Measurements from ENCODE around the gene OR51G1. TPM values are rescaled to one million over a fixed set of nuclear protein-coding genes. Genes with fewer than 3 reads are reported as not detected.

The OR51G1 gene
- total RNA-seq, 1 donor = not detected

DNA sequence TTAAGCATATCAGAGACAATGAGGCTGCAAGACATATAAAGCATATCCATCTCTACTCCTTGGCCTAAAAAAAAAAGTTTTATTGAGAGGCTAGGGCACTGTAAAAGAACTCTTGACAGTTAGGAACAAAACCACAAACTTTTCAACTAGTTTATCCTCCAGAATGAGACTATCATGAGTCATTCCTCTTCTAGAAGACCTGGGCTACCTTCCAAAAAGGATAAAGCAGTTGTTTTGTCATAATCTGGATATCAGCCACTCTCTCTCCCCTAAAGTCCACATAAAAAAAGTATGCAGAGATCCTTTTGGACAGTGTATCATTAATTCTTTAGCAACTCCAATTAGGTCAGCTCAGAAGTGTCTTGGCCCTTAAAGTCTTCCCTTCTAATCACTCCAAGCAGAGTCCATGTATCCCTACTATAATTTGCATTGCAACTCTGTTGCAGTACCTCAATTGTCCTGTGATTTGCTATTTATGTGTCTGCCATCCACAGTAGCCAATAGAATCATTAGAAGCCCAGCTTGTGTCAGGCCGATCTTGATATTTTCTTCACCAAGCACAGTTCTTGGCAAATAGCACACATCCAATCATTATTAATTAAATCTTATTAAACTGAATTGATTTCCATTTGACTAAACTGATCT is 32.0 kb downstream of the OR51G1 start:
- TF ChIP-seq, protein P1, sequence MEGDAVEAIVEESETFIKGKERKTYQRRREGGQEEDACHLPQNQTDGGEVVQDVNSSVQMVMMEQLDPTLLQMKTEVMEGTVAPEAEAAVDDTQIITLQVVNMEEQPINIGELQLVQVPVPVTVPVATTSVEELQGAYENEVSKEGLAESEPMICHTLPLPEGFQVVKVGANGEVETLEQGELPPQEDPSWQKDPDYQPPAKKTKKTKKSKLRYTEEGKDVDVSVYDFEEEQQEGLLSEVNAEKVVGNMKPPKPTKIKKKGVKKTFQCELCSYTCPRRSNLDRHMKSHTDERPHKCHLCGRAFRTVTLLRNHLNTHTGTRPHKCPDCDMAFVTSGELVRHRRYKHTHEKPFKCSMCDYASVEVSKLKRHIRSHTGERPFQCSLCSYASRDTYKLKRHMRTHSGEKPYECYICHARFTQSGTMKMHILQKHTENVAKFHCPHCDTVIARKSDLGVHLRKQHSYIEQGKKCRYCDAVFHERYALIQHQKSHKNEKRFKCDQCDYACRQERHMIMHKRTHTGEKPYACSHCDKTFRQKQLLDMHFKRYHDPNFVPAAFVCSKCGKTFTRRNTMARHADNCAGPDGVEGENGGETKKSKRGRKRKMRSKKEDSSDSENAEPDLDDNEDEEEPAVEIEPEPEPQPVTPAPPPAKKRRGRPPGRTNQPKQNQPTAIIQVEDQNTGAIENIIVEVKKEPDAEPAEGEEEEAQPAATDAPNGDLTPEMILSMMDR (IDR thresholded peaks at IDR 0.05; ENCODE audit: insufficient read depth, low read depth, low read length) = peak; percentile 19

GRCh38 chr11:4890279-4890678 is 33.9 kb downstream of the OR51G1 start:
- TF ChIP-seq, protein P1 (IDR thresholded peaks at IDR 0.05; ENCODE audit: insufficient read depth, low read depth, low read length) = no peak
- H3K4me3 ChIP-seq (ENCODE audit: low read depth, low read length) = no peak overlapping the region
- DNase-seq (ENCODE audit: low read depth) = no peak

More for the DNA sequence above, 32.0 kb downstream of the OR51G1 start:
- no peak overlapping the region for H3K4me3 ChIP-seq (ENCODE audit: low read depth, low read length)
- DNase-seq (ENCODE audit: low read depth) = peak; percentile 84

DNA sequence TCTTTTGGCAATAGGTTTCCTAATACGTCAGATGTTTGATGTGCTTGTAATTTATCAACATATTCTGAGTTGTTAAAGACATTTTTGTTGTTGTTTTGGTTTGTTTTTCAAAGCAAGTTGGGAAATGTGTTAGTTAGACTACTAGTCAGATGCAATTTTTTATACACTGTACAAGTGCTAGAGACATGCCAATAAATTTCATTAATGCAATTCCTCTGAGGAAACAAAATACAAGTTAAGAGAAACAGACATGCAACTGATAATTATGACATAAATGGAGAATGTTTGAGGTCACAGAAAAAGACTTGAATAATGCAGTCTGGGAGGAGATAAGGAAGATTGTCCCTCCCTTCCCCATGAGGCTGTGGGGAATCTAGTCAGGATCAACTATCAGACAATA is 36.5 kb downstream of the OR51G1 start:
- TF ChIP-seq, protein P1 (IDR thresholded peaks at IDR 0.05; ENCODE audit: insufficient read depth, low read depth, low read length) = no peak
- DNase-seq (ENCODE audit: low read depth) = peak; percentile 57

GRCh38 chr11:4886186-4886585 is 38.0 kb downstream of the OR51G1 start:
- DNase-seq (ENCODE audit: low read depth) = no peak
- TF ChIP-seq, protein P1 (IDR thresholded peaks at IDR 0.05; ENCODE audit: insufficient read depth, low read depth, low read length) = no peak
- H3K4me3 ChIP-seq (ENCODE audit: low read depth, low read length) = no peak overlapping the region

More for the DNA sequence above, 36.5 kb downstream of the OR51G1 start:
- H3K4me3 ChIP-seq (ENCODE audit: low read depth, low read length) = no peak overlapping the region

DNA sequence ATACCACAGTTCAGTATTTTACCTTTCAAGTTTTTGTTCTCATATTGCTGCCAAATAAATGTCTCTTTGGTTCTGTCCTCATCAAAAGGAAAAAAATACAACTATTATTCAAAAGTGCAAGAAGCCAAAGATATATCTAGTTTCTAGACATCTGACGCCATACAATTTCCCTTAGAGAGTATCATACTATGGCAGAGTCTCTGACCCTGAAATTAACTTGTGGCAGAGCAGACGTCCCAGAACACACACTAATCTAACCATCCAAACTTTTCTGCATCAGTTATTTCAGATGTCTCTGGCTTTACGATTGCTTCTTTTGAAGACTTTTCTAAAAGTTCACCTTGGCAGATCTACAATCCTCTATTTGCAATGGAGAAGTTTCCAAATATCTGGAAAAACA is 39.8 kb downstream of the OR51G1 start:
- DNase-seq (ENCODE audit: low read depth) = no peak
- no peak overlapping the region for H3K4me3 ChIP-seq (ENCODE audit: low read depth, low read length)
- TF ChIP-seq, protein P1 (IDR thresholded peaks at IDR 0.05; ENCODE audit: insufficient read depth, low read depth, low read length) = no peak

GRCh38 chr11:4882543-4882942 is 41.6 kb downstream of the OR51G1 start:
- TF ChIP-seq, protein P1 (IDR thresholded peaks at IDR 0.05; ENCODE audit: insufficient read depth, low read depth, low read length) = no peak
- DNase-seq (ENCODE audit: low read depth) = no peak
- H3K4me3 ChIP-seq (ENCODE audit: low read depth, low read length) = no peak overlapping the region

Data from fibroblast of villous mesenchyme (primary cell).